Fibroblast of skin of abdomen (primary cell): ENCODE data around the gene DPH7.
"Not testable (repeated sequence)": the region's sequence is repeated elsewhere in the genome, so short reads cannot be mapped to it uniquely, and the experiment has no call there.

Source experiments
- DNase-seq: peaks from one replicate; pipeline ENCODE4 v3.0.0-alpha.2; 2013

The DPH7 gene

GRCh38 chr9:137606005-137606621, 27.4 kb upstream of the DPH7 start:
- DNase-seq: no peak

DNA sequence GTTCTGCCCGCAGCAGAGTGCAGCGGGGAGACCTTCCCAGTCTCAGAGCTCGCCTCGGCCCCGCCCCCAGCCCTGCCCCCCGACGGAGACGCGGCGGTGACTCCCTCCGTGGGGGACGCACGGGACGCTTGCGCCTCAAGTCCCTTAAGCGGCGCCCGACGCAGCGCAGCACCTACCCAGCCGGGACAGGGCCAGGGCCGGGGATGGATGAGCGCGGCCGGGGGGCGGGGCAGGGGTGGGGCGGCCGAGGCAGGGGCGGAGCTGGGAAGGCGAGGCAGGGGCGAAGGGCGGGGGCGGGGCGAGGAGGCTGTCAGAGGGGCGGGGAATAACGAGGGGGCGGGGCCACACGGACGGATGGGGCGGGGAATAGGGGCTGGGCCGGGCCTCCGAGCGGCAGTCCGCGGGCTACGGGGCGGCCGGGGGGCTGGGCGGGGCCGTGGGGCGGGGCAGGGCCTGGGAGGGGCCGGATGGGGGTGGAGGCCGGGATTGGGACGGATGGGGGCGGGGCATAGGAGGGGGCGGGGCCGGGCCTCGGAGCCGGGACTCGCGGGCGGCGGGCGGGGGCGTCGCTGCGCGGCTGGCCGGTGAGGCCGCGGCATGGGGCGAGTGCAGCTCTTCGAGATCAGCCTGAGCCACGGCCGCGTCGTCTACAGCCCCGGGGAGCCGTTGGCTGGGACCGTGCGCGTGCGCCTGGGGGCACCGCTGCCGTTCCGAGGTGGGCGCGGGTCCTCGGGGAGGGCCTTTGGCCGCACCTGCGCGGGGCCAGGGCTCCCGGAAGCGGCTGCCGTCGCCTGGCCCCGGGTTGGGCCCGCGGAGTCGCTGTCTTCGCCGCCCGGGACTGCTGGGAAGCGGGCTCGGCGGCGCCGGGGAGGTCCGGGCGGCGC, 26.6 kb upstream of the DPH7 start, which contains the start of gene ARRDC1:
Gene ARRDC1, plus strand, starts transcription at position 566 of the 884 bp plus-strand sequence. Its CDS starts 32 bp downstream, at position 598.
- DNase-seq: peak; percentile 87

GRCh38 chr9:137604345-137605086, 25.8 kb upstream of the DPH7 start:
- DNase-seq: no peak

- no peak for DNase-seq
Measured at GRCh38 chr9:137603879-137604278, 25.2 kb upstream of the DPH7 start.

- no peak for DNase-seq
Measured at GRCh38 chr9:137602661-137603060, 23.9 kb upstream of the DPH7 start.

DNA sequence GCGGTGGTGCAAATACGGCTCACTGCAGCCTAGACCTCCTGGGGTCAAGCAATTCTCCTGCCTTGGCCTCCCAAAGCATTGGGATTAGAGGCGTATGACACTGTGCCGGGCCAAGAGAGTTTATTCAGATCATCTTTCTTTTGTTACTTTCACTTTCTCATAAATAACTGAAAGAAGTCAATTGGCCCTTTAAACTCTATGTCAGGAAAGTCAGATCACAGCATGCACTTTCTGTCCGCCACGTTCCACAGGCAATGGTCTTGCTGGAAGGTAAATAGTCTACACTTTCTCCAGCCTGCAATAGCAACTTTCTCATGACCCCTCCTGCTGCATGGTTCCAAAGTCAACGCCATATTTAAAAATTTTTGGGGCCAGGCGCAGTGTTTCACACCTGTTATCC, 20.2 kb upstream of the DPH7 start:
- DNase-seq: no peak

GRCh38 chr9:137596577-137596976, 17.9 kb upstream of the DPH7 start:
- not testable (repeated sequence) for DNase-seq

GRCh38 chr9:137593176-137593575, 14.5 kb upstream of the DPH7 start:
- DNase-seq: no peak

- DNase-seq: no peak
Measured at GRCh38 chr9:137592767-137593166, 14.0 kb upstream of the DPH7 start.

- DNase-seq: peak; percentile 89
Measured at GRCh38 chr9:137590469-137591383, 12.0 kb upstream of the DPH7 start, which contains the start of gene ZMYND19. Gene ZMYND19, minus strand, starts transcription at chr9:137590512. Its CDS starts 249 bp downstream, at chr9:137590263.

GRCh38 chr9:137590123-137590468, 11.4 kb upstream of the DPH7 start:
- DNase-seq: no peak

GRCh38 chr9:137589441-137590122, 10.9 kb upstream of the DPH7 start:
- DNase-seq: no peak

- DNase-seq: no peak
Measured at GRCh38 chr9:137588891-137589290, 10.2 kb upstream of the DPH7 start.

- DNase-seq: no peak
Measured at GRCh38 chr9:137588311-137588710, 9.6 kb upstream of the DPH7 start.

DNA sequence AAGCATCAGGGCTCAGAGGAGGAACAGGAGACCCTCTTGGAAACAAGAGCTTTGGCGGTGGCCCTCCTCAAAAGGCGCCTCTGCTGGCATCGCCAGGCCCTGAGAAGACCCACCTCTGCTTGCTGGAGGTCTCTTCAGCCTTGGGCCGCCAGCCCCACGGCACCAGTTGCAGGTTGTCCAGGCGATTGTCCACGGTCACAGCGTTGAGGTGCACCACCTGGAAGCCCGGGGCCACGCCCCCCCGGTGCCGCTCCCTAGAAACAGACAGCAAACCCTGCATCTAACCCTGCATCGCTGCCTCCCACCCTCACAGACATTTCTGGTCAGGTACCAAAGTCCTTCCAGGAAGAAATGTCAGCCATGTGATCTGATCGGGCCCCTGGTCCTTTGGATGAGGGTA, 8.1 kb upstream of the DPH7 start:
- no peak for DNase-seq

GRCh38 chr9:137583957-137584356, 5.2 kb upstream of the DPH7 start:
- no peak for DNase-seq

DNA sequence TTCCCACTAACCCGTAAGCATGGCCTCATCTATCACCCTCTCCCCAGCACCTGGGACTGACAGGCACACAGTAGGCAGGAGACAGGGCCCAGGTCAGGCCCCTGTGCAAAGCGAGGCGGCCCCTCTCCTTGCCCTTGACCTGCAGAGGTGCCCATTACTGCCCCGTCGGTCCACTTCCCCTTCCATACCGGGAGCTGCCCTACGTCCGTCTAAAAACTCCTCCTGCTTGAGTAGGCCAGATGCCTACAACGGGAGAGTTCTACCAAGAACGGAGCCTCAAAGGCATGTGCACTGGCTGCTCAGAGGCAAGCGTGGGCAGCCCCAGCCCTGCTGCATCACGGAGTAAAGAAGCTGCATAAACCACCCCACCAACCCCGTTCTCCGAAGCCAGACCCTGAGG, 4.6 kb upstream of the DPH7 start:
- DNase-seq: no peak

- DNase-seq: no peak
Measured at GRCh38 chr9:137582286-137582860, 3.6 kb upstream of the DPH7 start.

DNA sequence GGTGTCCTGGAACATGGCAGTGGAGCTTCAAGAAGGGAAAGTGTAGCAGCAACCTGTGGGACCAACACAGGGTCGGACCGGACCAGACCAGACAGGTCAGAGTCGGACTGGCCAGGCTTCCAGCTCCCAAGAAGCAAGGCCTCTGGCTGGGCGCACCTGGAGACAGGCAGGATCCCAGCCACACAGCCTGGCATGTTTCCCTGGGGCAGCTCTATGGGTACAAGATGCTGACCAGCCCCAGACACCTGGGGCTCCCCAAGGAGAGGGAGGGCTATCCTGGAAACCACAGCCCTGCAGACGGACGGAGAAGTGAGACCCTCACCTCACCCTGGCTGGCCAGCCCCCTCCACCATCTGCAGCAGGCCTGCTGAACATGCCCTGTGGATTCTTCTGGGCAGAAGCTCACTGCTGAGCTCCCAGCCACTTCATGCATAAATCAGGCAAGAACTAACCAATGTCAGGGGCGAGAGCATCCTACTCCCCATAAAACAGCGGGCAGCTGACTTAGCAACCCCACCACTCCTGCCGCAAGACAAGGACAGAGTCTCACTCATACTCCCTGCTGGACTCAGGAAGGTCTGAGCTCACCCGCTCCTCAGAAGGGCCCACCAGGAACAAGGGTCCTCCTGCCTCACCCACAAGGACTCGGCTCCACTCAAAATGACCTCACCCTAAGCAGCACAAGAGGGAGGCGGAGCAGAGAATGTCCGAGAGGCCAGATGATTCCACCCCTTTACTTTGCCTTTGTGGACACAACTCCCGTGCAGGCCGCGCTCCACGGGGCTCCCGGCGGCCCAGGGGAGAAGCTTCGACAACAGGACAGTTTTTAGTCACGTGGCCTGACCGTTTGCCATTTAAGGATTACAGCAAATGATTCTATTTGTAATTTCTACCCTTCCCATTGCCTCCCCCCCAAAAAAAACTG, 2.9 kb upstream of the DPH7 start:
- DNase-seq: no peak

- no peak for DNase-seq
Measured at GRCh38 chr9:137580954-137581322, 2.2 kb upstream of the DPH7 start.
